ENCODE measurements around the gene TMEM181.
A peak's percentile ranks its signal among the peaks of the same experiment; 100 is the strongest.

TMEM181 gene

DNA sequence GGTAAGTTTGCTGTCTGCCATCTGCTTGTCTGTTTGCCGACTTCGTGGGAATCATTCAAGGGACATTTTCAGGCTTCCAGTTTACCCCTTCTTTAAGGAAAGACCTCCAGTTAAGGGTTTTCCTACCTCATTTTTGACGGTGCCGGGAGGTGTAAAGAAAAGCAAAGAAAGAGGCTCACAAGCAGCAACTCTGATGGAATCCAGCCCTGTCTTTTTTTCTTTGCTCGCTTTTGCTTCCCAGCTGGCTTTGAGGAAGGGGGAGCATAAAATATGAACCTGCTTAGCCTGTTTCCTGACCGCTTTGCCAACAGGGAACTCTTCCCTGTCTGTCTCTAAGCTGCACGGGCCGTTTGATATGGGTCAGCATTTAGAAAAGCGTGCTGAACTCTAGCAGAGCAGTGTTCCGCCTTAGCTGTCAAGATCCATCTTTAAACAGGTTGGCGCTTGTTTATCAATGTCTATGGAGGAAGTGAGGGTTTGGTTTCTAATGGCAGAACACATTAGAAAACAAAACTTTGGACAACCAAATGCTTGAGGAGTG, 103.8 kb downstream of the TMEM181 start:
- peak; percentile 13 for DNase-seq

DNA sequence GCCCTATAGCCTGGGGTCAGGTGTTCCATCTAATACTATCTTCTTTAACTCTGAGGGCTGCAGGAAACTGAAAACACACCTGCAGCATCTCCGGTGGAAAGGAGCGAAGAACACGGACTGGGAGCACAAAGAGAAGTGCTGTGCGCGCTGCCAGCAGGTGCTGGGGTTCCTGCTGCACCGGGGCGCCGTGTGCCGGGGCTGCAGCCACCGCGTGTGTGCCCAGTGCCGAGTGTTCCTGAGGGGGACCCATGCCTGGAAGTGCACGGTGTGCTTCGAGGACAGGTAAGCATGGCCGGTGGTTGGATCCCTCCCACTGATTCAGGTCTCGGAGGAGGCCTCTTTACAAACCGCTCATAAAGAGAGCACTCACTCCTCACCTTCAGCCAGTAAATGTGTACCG, 105.4 kb downstream of the TMEM181 start:
- peak; percentile 49 for DNase-seq

DNA sequence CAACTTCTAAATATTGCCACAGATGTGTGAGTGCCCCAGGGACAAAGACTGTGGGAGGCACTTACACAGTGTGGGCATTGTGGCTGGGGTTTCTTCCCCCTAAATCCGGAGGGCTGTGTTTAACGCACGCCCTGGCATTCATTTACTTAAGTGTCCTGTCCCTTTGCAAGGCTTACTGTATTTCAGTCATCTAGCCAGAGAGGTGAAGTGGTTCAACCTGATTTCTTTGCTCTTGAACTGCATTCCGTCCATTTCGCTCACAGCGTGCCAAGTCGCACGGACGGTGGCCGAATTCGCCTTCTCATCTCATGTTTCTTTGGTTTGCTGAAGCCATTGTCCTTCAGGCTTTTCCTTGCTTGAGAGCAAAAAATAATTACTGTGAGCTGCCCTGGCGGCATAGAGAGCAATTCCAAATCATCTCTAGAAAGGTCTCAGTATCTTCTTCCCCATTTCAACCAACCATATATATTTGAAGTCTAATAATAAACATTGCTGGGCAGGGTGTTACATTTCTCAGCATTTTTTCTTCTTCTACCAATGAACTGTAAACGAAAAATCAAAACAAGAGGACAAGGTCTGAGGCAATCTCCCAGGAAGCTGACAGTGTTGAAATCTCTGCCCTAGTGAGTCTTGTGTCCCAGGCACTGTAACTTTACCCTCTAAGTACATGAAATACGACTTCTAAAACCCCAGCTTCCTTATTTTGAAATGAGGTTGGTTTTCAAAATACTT, 106.9 kb downstream of the TMEM181 start:
- DNase-seq = peak; percentile 33

DNA sequence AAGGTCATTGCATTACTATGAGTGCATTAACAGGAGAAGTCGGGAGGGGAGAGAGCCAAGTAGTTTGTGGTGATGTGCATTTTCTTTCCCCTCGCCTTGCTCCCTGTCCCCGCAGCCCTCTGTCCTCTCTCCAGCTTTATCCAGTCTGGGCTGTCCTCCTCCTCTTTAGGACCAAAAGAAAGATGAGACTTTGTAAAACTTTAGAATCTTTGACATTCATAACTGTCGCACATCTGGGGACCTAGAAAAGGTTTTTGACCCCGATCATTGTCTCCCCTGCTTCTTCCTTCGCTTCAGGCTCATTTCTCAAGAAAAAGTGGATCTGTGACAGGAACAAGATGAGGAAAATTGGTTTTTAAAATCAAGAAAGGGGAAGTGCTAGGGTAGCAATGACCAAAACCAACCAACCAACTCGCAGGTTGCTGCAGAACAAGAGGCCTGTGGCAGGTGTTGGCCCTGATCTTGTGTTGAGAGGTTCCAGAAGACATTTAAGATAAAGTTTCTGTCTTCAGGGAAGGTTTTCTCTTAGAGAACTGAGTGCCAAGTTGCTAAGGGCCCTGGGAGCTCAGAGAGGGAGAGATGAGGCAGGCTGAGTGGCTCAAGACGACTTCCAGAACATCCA, 107.6 kb downstream of the TMEM181 start:
- peak; percentile 17 for DNase-seq

DNA sequence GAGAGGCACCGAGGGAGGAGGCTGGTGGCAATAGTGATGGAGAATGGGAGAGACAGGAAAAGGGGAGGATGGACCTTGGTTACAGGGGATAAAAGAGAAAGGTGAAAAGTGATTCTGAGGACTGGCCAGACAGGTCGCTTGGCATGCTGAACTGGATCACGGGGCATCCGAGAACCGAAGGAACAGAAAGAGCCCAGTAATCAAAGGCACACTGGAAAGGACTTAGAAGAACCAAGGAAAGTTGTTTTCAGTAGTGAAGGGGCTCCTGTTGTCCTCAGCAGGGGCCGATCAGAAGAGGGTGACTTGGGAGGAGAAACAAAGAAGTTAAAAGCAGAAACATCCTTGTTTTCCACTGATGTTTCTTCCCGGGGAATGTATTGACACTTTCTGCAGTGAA, 108.8 kb downstream of the TMEM181 start:
- peak; percentile 47 for DNase-seq

DNA sequence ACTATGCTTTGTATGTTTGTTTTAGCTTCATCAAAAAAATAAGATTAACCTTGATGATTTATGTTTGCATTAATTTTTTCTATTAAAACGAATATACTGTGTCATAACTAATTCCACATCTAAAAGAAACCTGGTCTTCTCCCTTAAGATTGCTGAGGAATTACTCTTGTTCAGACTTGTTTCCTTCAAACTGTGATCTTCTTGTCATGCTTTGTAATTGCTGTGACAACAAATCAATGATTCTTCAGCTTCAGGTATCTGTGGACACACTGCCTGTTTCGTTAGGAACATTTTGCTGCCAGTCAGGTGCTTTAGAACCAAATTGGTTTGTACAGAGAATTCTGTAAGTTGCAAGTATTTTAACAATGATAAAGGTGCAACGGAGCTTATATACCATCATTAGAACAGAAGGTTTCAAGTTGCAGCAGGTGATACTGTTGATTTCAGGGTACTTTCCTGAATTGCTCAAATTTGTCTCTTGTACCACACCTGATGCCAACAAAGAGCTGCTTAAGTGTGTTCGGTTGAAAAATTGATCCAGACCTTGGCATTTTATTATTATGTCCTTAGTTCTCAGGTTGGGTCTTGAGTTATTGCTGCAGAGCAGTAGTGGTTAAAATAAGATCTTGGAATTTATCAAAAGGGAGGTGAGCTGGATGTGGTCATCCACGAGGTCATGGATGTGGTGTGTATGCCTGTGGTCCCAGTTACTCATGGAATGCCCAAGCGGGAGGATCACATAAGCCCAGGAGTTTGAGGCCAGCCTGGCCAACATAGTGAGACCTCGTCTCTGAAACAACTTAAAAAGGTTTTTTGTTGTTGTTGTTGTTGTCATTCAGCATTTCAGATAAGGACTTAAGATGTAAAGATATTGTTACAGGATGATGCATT, 109.5 kb downstream of the TMEM181 start:
- DNase-seq = peak; percentile 37

DNA sequence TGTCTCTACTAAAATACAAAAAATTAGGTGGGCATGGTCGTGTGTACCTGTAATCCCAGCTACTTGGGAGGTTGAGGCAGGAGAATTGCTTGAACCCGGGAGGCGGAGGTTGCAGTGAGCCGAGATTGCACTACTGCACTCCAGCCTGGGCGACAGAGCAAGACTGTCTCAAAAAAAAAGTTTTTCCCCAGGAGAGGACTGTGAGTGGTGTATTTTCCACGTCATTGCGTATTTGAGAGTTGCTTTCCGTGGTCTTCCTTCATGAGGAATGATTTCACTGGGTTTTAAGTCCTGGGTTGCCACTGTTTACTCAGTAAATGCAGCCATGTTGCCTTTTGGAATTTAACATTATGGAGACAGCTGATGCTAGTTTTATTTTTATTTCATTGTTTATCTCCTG, 112.2 kb downstream of the TMEM181 start:
- DNase-seq = peak; percentile 4

DNA sequence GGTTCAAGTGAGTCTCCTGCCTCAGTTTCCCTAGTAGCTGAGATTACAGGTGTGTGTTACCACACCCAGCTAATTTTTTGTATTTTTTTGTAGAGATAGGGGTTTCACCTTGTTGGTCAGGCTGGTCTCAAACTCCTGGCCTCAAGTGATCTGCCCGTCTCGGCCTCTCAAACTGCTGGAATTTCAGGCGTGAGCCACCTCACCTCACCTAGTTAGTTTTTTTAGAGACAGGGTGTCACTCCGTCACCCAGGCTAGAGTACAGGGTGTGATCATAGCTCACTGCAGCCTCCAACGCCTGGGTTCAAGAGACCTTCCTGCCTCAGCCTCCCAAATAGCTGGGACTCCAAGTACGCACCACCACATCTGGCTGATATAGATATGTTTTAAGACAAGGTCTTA, 112.8 kb downstream of the TMEM181 start:
- DNase-seq = peak; percentile 19

DNA sequence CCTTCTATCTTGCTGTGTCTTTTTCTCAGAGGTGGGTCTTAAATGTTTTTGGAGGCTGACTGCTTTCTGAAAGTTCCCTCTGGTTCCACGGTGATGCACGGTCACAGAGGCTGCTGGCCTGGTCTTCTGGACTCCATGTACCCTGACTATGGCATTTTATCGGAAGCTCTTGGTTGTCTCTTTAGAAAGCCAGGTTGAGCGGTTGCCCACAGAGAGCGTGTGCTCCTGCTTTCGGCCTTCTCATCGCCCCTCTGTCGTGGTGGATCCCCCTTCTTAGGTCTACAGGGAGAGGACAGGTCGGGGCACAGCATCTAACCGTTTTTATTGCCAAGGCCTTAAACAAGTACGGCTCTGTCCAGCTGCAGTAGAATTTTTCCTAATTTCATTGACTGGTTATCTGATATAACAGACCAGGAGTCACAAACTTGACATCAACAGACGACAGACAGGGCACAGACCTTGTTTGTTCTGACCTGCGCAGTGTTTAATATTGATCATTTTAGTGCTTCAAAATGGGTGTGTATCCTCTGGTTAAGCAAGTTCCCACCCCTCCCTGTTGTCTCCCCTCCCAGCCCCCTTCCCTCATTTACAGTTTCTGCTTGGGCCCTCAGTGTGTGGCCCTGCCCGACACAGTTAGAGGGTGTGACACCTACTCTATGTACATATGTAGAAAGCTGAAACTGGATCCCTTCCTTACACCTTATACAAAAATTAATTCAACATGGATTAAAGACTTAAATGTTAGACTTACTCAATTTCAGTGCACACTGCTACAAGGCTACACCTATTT, 114.6 kb downstream of the TMEM181 start:
- DNase-seq = peak; percentile 30

DNA sequence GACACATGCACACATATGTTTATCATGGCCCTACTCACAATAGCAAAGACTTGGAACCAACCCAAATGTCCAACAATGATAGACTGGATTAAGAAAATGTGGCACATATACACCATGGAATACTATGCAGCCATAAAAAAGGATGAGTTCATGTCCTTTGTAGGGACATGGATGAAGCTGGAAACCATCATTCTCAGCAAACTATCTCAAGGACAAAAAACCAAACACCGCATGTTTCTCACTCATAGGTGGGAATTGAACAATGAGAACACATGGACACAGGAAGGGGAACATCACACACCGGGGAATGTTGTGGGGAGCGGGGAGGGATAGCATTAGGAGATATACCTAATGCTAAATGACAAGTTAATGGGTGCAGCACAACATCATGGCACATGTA, 117.2 kb downstream of the TMEM181 start:
- peak; percentile 11 for DNase-seq

DNA sequence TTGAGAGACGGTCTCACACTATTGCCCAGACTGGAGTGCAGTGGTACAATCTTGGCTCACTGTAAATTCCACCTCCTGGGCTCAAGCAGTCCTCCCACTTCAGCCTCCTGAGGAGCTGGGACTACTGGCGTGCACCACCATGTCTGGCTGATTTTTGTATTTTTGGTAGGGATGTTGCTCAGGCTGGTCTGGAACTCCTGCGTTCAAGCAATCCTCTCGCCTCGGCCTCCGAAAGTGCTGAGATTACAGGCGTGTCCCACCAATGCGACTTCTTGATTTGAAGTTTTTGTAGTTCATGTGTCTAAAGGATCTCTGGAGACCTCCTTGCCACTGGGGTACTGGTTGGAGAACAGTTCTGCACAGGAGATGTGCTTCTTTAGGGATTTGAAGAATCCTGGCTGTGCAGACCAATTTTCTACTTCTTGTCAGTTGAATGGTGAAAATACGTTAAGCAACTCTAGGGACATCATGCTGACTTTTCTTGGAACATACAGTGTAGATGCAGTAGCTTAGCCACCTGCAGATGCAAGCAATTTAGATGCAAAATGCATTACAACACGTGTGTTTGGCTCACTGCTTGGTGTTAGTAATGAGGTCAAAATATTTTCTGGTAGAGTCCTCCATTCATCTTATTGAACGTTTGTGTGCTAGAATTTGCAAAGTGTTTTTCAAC, 118.2 kb downstream of the TMEM181 start:
- DNase-seq = peak; percentile 45

DNA sequence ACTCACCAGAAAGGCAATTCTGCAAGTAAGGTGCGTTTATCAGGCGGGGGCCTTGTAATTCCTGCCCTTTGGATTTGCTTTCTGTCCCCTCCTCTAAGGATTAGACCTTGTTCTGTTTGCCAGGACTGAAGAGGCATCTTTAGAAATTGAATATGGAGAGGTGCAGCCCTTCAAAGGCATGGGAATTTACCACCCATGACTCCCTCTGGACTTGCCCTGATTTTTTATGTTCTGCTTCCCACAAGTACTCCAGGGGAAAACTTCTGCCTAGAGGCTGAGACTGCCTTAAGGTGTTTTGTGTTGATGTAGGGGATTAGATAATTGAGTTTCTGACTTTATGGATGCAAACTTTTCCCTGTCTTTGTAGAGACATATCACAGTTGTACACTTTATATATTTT, 120.1 kb downstream of the TMEM181 start:
- no peak for DNase-seq

DNA sequence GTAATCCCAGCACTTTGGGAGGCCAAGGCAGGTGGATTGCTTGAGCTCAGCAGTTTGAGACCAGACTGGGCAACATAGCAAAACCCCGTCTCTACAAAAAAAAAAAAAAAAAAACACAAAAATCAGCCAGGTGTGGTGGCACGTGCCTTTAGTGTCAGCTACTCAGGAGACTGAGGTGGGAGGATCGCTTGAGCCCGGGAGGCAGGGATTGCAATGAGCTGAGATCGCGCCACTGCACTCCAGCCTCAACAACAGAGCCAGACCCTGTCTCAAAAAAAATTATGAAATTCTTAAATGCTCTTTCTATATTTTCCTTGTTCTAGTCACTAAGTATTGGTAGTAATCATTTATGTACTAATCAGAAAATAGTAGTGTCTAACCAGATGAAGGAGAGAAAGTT, 120.6 kb downstream of the TMEM181 start:
- no peak for DNase-seq

DNA sequence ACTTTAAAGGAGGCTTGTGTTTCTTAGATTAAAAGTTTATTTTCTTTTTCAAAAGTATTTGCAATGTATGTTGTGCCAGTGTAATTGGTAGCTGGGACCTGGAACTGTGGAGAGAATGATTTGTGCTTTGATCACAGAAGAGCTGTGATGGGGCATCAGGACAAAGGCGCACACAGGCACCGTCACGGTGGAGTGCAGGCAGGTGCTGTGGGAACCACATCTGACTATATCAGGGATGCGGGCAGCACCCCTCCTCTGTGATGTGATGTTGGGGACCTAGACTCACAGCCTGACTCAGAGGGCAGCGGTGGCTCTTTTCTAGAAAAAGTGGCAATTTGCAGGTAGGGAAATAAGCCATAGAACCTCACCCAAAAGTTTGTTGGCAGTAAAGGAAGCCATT, 124.4 kb downstream of the TMEM181 start:
- peak; percentile 51 for DNase-seq

DNA sequence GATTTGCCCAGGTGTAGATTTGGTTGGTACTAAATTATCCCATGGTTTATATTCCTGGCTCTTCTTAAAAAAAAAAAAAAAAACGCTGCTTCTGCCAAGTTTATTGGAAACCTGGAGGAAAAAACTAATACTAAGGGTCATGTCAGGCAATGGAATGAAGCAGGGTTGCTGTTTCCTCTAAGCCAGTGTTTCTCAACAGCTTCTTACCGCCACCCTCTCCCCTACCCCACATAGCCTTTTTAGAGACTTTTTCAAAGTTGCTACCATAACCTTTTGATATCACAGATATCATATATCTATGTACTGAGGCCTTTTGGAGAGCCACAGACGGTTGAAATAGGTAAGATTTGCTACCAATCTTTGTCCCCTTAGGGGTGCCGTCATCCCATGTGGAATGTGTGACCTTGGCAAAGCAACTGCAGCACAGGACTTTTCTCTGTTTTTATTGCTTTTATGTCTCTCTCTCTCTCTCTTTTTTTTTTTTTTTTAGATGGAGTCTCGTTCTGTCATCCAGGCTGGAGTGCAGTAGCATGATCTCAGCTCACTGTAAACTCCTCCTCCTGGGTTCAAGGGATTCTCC, 124.9 kb downstream of the TMEM181 start:
- DNase-seq = peak; percentile 26

Measured in activated CD8-positive, alpha-beta memory T cell treated with anti-CD3 and anti-CD28 coated beads for 24 hours (primary cell).